Measurements from ENCODE around the gene CAMK1D.
"Not testable (repeated sequence)": the region's sequence is repeated elsewhere in the genome, so short reads cannot be mapped to it uniquely, and the experiment has no call there.

Gene CAMK1D

DNA sequence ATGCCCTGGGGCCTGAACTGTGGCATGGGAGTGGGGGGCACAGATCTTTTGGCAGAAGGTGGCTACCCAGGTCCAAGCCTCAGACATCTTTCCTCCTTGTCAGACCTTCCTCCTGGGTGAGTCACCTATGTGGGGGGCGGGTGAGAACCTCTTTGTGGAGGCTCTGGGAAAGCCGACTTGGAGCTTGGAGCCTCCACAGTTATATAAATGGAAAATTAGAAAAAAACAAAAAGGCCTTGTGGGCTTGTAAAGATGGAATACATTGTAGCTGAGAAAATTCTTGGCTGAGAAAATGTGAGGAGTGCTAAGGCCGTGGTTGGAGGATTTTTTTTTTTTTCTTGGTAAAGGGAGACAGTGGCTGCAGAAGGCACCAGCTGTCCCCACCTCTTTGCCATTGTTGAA lies 359.7 kb downstream of the CAMK1D start:
- no peak for DNase-seq

DNA sequence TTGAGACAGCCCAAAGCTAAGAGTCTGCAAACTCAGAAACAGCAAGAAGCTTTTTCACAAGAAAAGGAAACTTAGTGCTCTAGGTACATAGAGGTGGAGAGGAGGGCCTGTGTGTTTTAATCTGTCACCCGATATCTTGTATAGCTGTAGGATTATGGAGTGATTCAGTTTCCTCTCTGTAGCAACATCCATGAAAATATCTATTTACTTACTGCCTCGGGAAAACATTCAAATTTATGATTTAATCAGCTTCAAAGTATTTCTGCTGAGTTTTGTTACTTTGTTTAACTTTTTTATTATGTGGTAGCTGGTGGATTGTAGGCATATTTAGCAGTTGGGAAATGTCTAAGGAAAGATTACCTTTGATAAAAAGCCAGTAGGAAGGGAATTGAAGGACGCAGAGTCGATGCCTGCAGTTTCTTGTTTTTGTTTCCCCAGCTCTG lies 360.2 kb downstream of the CAMK1D start:
- no peak for DNase-seq

DNA sequence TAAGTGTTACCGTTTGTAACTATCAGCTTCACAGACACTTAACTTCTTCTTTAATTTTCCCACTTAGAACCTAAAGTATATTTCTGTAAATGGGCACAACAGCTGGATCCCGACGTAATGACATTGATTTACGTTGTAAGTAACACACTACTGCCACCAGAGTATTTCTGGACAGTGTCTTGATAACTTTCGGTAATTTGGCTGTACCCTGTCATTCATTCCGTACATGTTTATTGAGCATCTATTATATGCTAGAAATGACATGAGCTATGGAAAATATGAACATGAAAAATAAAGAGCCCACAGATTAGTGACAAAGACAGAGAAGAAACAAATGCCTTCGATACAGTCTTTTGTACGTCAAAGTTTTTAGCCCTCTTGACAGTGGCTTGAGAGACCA lies 360.8 kb downstream of the CAMK1D start:
- DNase-seq, result no peak

DNA sequence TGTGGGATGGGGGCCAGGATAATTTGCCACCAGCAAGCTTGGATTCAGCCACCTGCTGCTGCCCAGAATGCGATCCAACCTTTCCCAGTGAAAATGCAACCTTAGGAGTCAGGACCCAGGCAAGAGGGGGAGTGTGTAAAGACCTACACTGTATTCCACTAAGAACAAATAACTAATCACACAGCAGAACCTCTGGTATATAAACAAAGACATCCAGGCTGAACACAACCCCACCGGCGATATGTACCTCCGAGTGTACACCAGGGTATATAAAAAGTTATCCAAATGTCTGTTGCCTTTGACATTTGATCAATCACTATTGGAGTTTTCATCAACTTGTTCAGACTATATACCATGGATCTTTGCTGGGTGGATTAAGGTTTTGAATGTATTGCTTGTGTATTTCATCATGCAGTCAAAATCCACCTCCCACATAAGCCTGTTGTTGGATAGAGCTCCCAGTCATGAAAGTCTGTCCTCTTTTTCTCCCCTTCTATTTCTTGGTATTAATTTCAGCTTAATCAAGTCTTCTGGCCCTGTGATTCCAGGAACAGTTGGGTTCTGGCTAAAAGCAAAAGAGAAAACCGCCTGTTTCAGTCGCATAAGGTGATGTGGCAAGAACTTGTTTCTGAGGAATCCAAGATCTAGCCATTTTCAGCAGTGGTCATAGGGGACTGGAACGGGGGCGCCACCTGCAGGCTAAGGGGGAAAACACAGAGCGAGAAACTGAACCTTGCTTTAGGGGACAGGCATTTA lies 361.4 kb downstream of the CAMK1D start:
- peak; percentile 60 to 67 for DNase-seq

DNA sequence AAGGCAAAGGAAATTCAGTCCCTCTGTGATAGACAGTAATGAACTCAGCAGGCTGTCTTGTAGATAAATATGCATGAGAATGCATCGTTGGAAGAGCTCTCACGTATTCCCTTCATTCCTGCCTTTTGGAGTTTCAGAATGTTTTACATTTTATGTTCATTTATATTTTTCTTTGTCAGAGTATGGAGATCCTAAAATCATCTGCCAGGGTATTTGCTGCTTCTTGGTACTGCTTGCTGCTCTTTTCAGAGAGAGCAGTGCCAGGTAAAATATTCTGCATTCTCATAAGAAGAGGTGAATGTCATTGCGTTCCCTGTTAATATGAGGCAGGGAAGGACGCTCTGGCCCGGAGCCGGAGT lies 362.0 kb downstream of the CAMK1D start:
- no peak for DNase-seq

DNA sequence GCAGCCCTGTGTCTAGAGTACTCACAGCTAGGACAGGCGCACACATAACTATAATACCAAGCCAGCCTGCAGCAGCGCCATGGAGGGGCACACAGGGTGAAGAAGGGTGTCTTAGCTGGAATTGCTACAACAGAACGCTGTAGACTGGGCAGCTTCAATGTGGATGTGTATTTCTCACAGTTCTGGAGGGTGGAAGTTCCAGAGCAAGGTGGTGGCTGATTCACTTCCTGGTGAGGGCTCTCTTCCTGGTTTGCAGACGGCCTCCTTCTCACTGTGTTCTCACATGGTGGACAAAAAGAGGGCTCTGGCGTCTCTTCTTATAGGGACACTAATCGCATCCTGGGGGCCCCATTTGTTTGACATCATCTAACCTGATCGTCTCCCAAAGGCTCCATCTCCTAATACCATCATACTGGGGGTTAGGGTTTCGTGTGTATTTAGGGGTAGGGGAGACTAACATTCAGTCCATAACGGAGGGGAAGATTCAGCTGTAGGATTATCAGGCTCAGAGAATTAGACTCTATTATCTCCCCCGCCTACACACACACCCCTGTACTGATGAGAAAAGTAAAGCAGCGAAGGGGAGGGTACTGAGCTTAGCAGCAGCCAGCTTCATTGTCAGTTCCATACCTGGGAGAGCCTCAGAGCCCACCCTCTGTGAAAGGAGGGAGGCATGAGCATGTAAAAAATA lies 363.1 kb downstream of the CAMK1D start:
- DNase-seq, result no peak

DNA sequence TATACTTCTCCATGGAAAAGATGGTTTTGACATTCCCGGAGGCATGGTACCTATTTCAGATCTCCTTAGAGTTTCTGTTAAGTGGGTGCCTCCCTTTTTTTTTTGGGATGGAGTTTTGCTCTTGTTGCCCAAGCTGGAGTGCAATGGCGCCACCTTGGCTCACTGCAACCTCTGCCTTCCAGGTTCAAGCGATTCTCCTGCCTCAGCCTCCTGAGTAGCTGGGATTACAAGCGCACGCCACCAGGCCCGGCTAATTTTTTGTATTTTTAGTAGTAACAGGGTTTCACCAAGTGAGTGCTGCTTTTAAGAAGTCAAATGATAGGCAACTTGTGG lies 363.6 kb downstream of the CAMK1D start:
- DNase-seq, result not testable (repeated sequence)

DNA sequence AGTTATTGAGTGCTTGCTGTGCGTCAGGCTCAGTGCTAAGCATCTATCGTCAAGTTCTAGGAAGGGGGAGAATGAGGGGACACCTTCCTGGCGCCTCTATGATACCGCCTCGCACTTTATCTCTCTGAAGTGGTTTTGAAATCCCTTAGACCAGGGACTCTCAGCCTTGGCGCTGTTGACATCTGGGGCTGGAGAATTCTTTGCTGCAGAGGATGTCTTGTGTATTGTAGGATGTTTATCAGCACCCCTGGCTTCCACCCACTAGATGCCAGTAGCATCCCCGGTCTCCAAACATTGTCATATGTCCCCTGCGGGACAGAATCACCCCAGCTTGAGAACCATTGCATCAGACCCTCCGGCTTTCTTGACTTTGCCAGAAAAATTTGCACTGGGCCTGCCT lies 366.7 kb downstream of the CAMK1D start:
- no peak for DNase-seq

DNA sequence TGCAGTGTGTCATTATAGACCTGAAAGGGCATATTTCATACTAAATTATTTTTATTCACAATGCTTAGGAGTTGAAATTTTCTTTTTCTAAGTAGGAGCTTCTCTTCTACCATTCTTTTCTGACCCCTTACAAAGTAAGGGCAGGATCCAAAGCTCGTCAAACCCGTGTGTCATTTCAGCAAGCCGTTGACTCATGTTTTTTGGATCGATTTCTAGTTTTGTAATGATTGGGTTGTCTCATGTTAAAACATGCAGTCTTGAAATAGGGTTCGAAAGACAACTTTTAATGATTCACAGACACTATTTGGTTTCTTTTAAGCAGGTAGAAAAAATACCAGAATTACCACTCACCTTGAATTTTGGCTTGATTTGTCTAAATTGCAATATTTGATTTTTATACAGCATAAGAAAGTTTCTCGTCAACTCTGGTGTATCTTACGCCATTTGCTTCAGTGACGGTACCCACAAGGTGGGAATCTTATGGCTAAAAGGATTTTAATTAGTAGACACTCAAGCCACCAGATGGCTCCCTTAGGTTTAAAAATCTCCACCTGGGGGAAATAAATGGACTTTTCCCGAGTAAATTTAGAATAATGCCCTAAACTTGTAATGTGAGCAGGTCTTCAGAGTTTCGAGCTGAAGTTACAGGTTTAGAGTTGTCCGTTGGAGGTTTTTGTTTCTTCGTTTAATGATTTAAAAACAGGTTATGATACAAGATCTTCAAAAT lies 368.8 kb downstream of the CAMK1D start:
- no peak for DNase-seq

DNA sequence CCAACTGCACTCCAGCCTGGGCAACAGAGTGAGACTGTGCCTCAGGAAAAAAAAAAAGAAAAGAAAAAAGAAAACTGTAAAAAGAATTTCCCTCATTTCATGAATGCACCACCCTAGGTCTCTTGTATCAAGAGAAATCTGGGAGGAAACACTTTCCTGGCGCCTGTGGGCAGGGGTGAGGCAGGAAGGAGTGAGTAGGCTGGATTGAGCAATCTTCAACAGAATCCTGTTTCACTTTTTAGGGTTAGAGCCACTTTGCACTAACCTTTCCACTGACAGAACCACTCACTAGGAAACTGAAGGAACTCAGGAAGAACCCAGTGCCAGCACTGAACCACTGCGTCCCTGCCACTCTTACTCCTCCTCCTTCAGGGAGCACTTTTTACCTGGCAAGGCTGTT lies 370.0 kb downstream of the CAMK1D start:
- no peak for DNase-seq

DNA sequence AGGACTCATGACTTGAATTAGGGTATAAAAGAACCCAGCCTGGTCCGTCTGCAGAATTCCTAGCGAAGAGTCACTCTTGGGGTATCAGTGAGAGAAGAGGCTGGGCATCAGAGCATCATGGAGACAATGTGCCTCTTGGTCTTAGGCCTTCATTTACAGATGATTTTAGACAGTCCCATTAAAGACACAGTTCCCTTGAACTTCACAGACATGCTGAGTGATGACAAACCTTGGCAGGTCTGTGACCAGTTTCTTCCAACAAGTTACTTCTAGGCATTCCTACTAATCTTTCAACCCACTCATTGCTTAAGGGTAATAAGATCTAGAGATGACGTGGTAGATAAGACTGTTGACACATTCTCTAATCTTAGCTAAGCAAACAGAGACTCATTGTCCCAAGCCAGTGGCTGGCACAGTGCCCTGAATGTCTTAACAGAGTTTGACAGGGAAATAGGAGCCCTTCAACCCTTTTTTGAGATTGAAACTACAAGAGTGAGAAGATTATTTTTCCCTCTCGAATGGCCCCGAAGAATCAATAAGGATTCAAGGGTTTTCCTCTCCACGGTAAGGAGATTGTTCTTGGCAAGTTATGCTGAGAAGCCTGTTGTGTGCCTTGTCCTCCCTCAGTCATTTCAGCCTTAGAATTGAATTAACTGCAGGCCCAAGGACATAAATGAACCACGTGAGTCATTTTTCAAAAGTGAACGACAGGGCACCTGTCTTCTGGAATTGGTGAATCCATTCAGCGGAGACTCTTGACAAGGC lies 371.1 kb downstream of the CAMK1D start:
- no peak for DNase-seq

DNA sequence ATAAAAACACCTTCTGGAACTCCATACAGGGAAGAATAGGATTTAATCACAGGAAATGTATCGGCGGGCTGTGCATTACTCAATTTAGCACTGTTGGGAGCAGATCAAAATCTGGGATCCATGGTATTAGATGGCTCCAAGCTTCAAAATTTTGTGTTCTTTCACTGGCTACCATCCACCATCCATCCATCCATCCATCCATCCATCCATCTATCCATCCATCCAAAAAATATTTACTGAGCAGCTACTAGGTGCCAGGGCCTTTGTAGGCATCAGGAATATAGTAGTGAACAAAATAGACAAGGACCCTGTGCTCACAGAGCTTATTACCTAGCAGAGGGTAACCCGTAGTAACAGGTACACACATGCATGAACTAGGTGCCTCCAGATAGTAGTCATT lies 372.0 kb downstream of the CAMK1D start:
- DNase-seq, result no peak

DNA sequence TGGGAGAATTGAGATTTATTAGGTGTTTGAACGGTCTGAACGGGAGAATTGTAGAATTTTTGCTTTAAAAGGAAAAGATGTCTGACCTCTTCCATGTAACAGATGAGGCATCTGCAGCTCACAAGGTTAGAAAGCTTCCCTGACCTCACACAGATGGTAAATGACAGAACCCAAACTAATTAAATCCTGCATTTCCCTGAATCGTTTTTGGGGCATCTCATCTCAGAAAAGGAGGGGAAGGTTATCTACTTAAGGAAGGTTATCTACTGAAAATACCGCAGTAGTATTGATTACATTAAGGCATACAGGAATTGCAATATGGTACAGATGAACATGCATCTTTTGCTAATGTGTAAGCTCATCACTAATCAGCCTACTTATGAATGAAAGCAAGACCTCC lies 373.9 kb downstream of the CAMK1D start:
- DNase-seq, result no peak

DNA sequence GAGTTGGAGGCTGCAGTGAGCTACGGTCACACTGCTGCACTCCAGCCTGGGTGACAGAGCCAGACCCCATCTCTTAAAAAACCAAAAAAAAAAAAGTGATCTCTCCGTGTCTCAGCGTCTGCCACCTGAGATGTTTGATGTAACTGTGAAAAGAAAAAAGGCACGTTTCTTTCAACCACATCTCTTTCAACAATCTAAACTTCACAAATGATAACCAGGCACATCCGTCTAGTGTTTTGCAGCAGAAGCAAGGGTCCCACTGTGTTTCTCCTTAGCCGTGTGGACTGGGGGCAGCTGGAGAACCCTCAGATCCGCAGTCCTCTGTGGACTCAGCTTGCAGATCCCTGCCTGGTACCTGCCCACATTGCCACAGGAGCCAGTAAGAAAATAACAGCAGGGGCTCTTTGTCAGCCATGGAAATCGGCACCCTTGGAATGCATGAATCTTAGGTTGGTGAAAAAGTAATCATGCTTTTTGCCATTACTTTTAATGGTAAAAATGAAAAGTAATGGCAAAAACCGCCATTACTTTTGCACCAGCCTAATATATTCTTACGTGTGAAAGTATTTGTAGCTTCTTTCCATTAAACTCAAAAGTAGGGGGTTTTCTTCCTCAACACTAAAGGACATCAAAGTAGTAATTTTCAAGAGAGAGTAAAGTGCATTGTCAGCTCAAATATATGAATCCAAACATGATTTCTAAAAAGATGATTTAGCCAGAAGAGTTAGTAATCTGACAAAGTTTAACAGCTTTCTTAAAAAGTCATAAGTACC lies 375.6 kb downstream of the CAMK1D start:
- no peak for DNase-seq

DNA sequence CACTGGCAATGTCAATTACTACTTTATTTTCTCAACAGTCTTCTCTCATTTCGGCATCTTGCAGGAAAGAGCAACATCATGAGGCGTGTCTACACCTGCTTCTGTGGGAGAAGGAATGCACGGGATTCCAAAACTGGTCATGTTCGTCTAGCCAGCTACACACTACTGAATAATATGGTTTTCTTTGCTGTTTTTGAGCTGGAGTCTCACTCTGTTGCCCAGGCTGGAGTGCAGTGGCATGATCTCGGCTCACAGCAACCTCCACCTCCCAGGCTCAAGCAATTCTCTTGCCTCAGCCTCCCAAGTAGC lies 376.2 kb downstream of the CAMK1D start:
- not testable (repeated sequence) for DNase-seq

DNA sequence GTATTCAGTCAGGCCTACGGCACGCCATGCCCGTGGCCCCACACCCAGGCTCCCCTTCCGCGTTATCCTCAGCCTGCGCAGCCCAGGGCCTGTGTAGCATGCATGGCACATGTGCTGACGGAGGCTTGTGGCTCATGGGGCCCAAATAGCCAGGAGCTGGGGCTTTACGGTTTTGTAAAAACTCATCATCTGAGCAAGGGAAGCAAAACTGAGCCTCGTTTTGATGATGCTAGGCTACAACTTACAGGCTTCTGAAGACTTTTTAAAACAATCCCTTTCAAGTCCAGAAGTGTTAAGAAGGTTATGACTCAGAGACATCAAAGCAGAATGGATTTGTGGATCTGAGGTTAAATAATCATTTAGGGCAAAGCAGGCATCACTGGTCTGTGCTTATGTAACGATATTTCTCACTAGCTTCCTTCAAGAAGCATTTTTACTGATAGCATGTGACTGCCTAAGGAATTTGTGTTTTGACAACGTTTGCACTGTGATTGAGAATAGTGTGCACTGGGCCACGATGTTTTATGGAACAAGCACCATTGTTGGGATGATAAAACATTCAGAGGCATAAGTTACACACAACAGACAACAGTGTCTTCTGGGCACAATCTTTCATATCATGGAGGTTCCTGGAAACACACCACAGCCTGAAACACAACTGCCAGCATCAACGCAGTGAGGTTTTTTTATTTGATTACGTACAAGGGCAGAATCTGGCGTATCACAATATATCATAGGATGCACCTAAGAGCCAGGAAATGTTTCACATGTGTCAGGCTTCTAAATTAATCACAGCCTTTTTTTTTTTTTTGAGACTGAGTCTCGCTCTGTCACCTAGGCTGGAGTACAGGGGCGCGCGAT lies 377.9 kb downstream of the CAMK1D start:
- DNase-seq, result no peak

DNA sequence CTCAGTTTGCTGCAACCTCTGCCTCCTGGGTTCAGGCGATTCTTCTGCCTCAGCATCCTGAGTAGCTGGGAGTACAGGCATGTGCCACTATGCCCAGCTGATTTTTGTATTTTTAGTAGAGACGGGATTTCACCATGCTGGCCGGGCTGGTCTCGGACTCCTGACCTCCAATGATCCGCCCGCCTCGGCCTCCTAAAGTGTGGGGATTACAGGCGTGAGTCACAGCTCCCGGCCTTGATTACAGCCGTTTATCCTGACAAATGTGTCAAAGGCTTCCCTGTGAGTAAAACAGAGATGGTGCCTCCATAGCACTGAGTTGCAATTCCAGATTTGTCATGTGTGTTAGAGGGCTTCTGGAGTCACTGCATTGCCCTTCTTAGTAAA lies 378.5 kb downstream of the CAMK1D start:
- no peak for DNase-seq

DNA sequence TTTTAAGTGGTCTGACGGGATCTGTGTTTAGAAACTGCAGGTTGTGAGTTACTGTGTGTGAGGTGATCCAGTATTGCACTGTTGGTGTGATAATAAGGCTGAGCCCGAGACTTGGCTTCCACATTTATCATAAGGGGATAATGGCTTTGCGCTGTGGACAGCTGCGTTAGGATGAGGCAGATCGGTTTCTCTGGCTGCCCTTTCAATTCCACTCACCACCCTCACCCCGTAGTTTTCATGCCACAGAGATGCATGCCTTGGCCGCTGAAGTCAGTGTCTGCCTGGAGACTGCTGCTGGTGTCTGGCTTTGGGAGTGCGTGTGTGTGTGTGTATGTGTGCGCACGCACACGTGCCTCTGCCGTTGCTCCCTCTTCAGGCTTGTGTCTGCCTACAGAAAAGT lies 379.1 kb downstream of the CAMK1D start:
- no peak for DNase-seq

DNA sequence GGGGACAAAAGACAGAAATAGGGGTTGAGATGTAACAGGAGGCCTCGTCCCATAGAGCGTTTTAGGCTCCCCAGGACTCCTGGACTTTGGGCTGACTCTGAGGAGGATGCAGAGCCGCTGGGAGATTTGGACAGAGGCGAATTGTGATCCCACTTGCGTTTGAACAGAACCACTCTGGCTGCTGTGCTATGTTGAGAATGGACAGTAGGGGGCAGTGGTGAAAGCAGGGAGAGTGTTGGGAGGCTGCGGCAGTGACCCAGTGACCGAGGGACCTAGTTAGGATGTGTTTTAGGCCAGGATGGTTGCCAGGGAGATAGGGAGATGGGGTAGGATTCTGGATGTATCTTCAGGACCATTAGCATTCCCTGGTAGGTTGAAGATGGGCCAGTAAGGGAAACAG lies 380.5 kb downstream of the CAMK1D start:
- DNase-seq, result no peak

DNA sequence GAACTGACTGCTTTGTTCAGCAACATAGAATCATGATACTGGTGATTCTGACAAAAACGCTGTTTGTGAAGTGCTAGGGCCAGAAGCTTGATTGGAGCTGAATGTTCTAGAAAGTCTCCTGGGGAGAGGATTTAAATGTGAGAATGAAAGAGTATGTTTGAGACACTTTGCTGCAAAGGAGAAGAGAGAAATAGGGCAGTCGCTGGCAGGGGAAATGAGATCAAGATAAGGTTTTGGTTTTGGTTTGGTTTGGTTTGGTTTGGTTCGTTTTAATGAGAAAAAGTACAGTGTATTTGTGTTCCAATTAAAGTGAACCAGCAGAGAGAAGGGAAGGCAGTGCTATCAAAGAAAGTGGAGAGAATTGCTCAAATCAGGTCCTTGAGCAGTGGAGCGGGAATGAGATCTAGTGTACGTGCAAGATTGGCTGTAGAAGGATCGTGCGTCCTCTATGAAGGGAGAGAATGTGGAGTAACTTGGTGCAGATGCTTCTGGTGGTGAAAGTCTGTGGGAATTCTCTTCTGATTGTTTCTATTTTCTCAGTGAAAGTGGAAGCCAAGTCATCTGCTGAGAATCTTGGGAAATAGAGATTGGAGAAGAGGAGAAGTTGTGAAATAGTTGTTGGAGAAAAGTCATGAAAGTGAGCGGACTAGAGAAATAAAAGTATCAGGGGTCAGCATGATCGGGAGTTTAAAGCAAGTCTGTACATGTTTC lies 381.6 kb downstream of the CAMK1D start:
- no peak for DNase-seq

DNA sequence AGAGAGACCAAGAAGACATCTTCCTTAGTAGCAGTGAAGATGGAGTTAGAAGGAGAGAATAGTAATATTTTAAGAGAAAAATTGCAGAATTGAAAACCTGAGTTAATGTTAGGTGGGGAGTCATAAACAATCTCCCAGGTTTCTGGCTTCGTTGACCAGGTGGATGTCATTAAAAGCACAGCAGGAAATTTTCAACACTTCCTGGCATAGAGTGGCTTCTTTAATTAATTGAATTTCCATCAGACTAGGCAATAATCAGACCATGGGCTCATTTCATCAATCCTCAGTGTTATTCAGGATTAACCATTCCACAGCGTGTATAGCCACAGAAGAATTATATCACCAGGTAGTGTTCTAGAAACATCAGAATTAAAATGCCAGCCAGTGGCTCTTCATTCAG lies 383.9 kb downstream of the CAMK1D start:
- no peak for DNase-seq
